Hematopoietic multipotent progenitor cell treated with erythropoietin and hydrocortisone succinate and interleukin-3 and kit ligand, for 15 days (in vitro differentiated cells): ENCODE results near the gene PHLPP1.

Experiments used
- DNase-seq: peaks from one replicate; pipeline ENCODE4 v3.0.0-alpha.2; 2015; ENCODE audit warnings: low spot score

The PHLPP1 gene

GRCh38 chr18:62942578-62942977 lies 227.2 kb downstream of the PHLPP1 start:
- DNase-seq, result no peak

- DNase-seq, result no peak
Observed at GRCh38 chr18:62944454-62944853, 229.1 kb downstream of the PHLPP1 start.

GRCh38 chr18:62948788-62949187 lies 233.4 kb downstream of the PHLPP1 start:
- DNase-seq, result no peak

- no peak for DNase-seq
Observed at GRCh38 chr18:62950246-62950645, 234.9 kb downstream of the PHLPP1 start.

GRCh38 chr18:62952807-62953206 lies 237.5 kb downstream of the PHLPP1 start:
- DNase-seq, result no peak

GRCh38 chr18:62953663-62954062 lies 238.3 kb downstream of the PHLPP1 start:
- DNase-seq, result no peak

- DNase-seq, result no peak
Observed at GRCh38 chr18:62954366-62954765, 239.0 kb downstream of the PHLPP1 start.

GRCh38 chr18:62957885-62958472 lies 242.6 kb downstream of the PHLPP1 start:
- no peak for DNase-seq

GRCh38 chr18:62959481-62959880 lies 244.1 kb downstream of the PHLPP1 start:
- DNase-seq, result no peak

GRCh38 chr18:62963507-62963906 lies 248.2 kb downstream of the PHLPP1 start:
- DNase-seq, result no peak

- no peak for DNase-seq
Observed at GRCh38 chr18:62964432-62964831, 249.1 kb downstream of the PHLPP1 start.

- DNase-seq, result no peak
Observed at GRCh38 chr18:62967089-62967488, 251.7 kb downstream of the PHLPP1 start.

GRCh38 chr18:62973689-62974088 lies 258.3 kb downstream of the PHLPP1 start:
- DNase-seq, result no peak

- DNase-seq, result no peak
Observed at GRCh38 chr18:62974388-62974787, 259.0 kb downstream of the PHLPP1 start.

GRCh38 chr18:62974928-62975675 lies 259.8 kb downstream of the PHLPP1 start:
- no peak for DNase-seq

- DNase-seq, result no peak
Observed at GRCh38 chr18:62975785-62976184, 260.4 kb downstream of the PHLPP1 start.

- no peak for DNase-seq
Observed at GRCh38 chr18:62976227-62976626, 260.9 kb downstream of the PHLPP1 start.

GRCh38 chr18:62977512-62977911 lies 262.2 kb downstream of the PHLPP1 start:
- no peak for DNase-seq

- no peak for DNase-seq
Observed at GRCh38 chr18:62978251-62979049, 263.1 kb downstream of the PHLPP1 start.

GRCh38 chr18:62979176-62979575 lies 263.8 kb downstream of the PHLPP1 start:
- no peak for DNase-seq

GRCh38 chr18:62979900-62980299 lies 264.6 kb downstream of the PHLPP1 start:
- no peak for DNase-seq

GRCh38 chr18:62981566-62981965 lies 266.2 kb downstream of the PHLPP1 start:
- no peak for DNase-seq
